K562 (cell line): ENCODE measurements around the gene NDUFB3. TPM values are rescaled to one million over a fixed set of nuclear protein-coding genes. Genes with fewer than 3 reads are reported as not detected.

Experiments used
- ARHGAP35 ChIP-seq: fragments of 450-650 bp; IDR thresholded peaks from 2 replicates; pipeline ENCODE4 v1.6.1; 2018; ENCODE audit not compliant: partially characterized antibody
- NFE2 ChIP-seq: IDR thresholded peaks from 2 replicates; pipeline ENCODE4 v1.6.1; 2014; ENCODE audit warnings: antibody characterized with exemption, low read depth
- POLR3A ChIP-seq: IDR thresholded peaks from 2 replicates; pipeline ENCODE4 v1.6.1; 2011; ENCODE audit warnings: borderline replicate concordance, mild to moderate bottlenecking, moderate library complexity; ENCODE audit not compliant: insufficient read length, insufficient read depth; ENCODE audit errors: extremely low read depth
- RHOXF2B ChIP-seq: fragments of 250-450 bp; sonication (Bioruptor Pico); conservative IDR thresholded peaks from 2 replicates; pipeline ENCODE4 v1.5.1; 2021
- SMARCA5 ChIP-seq: fragments of 450-650 bp; IDR thresholded peaks from 2 replicates; pipeline ENCODE4 v1.6.1; 2016
- SRF ChIP-seq, 2 experiments: fragments of 250-450, 450-650 bp in 1 of 2; sonication (Bioruptor Pico) in 1 of 2; sonication (generic) in 1 of 2; formaldehyde crosslinking; IDR thresholded peaks; 2 replicates each; pipeline versions ENCODE4 v1.5.0 to v1.5.1; 2020 to 2022; ENCODE audit warnings: mild to moderate bottlenecking in 1 of 2, missing genetic modification reagents in 1 of 2
- TBP ChIP-seq: optimal IDR thresholded peaks from 2 replicates; pipeline ENCODE3; 2011; ENCODE audit warnings: low read depth, low read length, improper control_type of control experiment
- TCF3 ChIP-seq: sonication (generic); formaldehyde crosslinking; IDR thresholded peaks from 2 replicates; pipeline ENCODE4 v1.4.0; 2020; ENCODE audit warnings: mild to moderate bottlenecking, missing genetic modification reagents
- polyA plus RNA-seq, 8 experiments: library from polyadenylated mRNA; depleted of rRNA in 4 of 8; stranded (reverse) in 5 of 8; unstranded in 3 of 8; fragments of >200 nt; fragmentation: Nextera tagmentation in 2 of 8; fragmentation: Illumina TruSeq in 1 of 8; extraction: Ambion mirVana in 2 of 8; extraction: Trizol in 1 of 8; gene quantifications; 2 replicates each; pipeline versions ENCODE4 v1.2.1 to v1.2.3, GENCODE V29; 2011 to 2014; ENCODE audit warnings: inconsistent platforms in 1 of 8, missing spikeins in 1 of 8
- total RNA-seq, 7 experiments: library from RNA; depleted of rRNA in 6 of 7; stranded (reverse); fragments of >200 nt in 6 of 7; fragmentation: Illumina TruSeq in 2 of 7; extraction: Trizol in 2 of 7; gene quantifications; 2 replicates each; pipeline versions ENCODE4 v1.2.1 to v1.2.3, GENCODE V29; 2011 to 2021; ENCODE audit warnings: low replicate concordance in 1 of 7
- TF ChIP-seq, protein P1 (sequence below): fragments of 200-600 bp; sonication (generic); IDR thresholded peaks from one replicate; pipeline ENCODE4 v1.6.1; 2012; ENCODE audit warnings: mild to moderate bottlenecking, low read depth, low read length, inconsistent platforms

NDUFB3 gene
- total and polyA plus RNA-seq, 9 of the 15 experiments (the other 6 are each of a cell fraction or from before 2014, with no cell fraction given), result 126 to 786 (median 156) TPM

DNA sequence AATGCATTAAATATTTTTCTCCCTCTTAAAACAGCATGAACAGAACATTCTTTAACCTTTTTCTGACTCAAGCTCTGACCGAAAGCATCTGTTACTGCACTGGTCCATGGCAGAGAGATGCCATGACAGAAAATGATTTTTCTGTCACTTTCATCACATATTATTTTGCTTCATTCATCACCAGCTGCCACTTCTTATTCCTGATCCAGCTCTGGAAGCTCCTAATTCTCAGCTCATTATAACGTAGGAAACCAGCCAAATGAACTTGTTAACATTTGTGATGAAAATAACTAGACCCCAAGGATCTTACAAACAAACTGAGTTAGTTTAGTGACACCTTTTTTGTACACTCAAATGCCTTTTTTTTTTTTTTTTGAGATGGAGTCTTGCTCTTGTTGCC lies 36.5 kb downstream of the NDUFB3 start (continued):
- TF ChIP-seq, protein P1, sequence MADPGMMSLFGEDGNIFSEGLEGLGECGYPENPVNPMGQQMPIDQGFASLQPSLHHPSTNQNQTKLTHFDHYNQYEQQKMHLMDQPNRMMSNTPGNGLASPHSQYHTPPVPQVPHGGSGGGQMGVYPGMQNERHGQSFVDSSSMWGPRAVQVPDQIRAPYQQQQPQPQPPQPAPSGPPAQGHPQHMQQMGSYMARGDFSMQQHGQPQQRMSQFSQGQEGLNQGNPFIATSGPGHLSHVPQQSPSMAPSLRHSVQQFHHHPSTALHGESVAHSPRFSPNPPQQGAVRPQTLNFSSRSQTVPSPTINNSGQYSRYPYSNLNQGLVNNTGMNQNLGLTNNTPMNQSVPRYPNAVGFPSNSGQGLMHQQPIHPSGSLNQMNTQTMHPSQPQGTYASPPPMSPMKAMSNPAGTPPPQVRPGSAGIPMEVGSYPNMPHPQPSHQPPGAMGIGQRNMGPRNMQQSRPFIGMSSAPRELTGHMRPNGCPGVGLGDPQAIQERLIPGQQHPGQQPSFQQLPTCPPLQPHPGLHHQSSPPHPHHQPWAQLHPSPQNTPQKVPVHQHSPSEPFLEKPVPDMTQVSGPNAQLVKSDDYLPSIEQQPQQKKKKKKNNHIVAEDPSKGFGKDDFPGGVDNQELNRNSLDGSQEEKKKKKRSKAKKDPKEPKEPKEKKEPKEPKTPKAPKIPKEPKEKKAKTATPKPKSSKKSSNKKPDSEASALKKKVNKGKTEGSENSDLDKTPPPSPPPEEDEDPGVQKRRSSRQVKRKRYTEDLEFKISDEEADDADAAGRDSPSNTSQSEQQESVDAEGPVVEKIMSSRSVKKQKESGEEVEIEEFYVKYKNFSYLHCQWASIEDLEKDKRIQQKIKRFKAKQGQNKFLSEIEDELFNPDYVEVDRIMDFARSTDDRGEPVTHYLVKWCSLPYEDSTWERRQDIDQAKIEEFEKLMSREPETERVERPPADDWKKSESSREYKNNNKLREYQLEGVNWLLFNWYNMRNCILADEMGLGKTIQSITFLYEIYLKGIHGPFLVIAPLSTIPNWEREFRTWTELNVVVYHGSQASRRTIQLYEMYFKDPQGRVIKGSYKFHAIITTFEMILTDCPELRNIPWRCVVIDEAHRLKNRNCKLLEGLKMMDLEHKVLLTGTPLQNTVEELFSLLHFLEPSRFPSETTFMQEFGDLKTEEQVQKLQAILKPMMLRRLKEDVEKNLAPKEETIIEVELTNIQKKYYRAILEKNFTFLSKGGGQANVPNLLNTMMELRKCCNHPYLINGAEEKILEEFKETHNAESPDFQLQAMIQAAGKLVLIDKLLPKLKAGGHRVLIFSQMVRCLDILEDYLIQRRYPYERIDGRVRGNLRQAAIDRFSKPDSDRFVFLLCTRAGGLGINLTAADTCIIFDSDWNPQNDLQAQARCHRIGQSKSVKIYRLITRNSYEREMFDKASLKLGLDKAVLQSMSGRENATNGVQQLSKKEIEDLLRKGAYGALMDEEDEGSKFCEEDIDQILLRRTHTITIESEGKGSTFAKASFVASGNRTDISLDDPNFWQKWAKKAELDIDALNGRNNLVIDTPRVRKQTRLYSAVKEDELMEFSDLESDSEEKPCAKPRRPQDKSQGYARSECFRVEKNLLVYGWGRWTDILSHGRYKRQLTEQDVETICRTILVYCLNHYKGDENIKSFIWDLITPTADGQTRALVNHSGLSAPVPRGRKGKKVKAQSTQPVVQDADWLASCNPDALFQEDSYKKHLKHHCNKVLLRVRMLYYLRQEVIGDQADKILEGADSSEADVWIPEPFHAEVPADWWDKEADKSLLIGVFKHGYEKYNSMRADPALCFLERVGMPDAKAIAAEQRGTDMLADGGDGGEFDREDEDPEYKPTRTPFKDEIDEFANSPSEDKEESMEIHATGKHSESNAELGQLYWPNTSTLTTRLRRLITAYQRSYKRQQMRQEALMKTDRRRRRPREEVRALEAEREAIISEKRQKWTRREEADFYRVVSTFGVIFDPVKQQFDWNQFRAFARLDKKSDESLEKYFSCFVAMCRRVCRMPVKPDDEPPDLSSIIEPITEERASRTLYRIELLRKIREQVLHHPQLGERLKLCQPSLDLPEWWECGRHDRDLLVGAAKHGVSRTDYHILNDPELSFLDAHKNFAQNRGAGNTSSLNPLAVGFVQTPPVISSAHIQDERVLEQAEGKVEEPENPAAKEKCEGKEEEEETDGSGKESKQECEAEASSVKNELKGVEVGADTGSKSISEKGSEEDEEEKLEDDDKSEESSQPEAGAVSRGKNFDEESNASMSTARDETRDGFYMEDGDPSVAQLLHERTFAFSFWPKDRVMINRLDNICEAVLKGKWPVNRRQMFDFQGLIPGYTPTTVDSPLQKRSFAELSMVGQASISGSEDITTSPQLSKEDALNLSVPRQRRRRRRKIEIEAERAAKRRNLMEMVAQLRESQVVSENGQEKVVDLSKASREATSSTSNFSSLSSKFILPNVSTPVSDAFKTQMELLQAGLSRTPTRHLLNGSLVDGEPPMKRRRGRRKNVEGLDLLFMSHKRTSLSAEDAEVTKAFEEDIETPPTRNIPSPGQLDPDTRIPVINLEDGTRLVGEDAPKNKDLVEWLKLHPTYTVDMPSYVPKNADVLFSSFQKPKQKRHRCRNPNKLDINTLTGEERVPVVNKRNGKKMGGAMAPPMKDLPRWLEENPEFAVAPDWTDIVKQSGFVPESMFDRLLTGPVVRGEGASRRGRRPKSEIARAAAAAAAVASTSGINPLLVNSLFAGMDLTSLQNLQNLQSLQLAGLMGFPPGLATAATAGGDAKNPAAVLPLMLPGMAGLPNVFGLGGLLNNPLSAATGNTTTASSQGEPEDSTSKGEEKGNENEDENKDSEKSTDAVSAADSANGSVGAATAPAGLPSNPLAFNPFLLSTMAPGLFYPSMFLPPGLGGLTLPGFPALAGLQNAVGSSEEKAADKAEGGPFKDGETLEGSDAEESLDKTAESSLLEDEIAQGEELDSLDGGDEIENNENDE, result no peak
- TF ChIP-seq SMARCA5 (no peak), SRF (CRISPR knock-in tag; IDR thresholded peaks at IDR 0.05) (no peak), POLR3A (no peak), RHOXF2B (no peak), NFE2 (no peak), ARHGAP35 (no peak), TCF3 (CRISPR knock-in tag) (no peak), TBP (no peak)
